Measurements from ENCODE around the gene ANKRD55. TPM values are rescaled to one million over a fixed set of nuclear protein-coding genes. Genes with fewer than 3 reads are reported as not detected.

The ANKRD55 gene
- total RNA-seq, 4 donors from 2014 or later: 0.09 TPM; not detected in 3

DNA sequence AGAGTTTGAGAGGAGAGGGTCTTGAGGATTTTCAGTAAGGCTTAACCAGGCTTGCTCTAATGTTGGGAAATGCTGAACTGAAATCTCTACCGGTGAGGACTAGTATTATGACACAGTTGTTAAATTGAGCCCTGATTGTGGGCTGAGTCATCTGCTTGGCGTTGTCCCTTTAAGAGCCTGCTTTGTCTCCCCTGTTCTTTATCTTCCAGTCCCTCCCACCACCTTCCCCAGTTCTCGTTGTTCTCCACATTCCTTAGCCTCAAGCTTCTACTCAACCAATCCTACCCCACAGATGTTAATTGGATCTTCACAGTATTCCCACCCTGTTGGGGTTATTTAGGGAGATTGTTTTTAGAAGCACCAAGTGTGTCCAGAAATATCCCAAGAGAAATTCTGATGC lies 57.6 kb downstream of the ANKRD55 start:
- Histone ChIP-seq H3K36me3 (no peaks in the 10 kb centered on the region), H3K9me3 (no peaks in the 10 kb centered on the region), H3K27ac (peak overlapping the region in 2 of 4 donors; percentile 69 to 76), H3K27me3 (no peaks in the 10 kb centered on the region), H3K4me3 (no peak overlapping the region), H3K4me1 (peaks cover 8 to 30% (median 12%) of the 10 kb centered on the region in 3 donors)
- intact Hi-C loops (cut with DNase I): no loop called here
- TF ChIP-seq, protein P1, sequence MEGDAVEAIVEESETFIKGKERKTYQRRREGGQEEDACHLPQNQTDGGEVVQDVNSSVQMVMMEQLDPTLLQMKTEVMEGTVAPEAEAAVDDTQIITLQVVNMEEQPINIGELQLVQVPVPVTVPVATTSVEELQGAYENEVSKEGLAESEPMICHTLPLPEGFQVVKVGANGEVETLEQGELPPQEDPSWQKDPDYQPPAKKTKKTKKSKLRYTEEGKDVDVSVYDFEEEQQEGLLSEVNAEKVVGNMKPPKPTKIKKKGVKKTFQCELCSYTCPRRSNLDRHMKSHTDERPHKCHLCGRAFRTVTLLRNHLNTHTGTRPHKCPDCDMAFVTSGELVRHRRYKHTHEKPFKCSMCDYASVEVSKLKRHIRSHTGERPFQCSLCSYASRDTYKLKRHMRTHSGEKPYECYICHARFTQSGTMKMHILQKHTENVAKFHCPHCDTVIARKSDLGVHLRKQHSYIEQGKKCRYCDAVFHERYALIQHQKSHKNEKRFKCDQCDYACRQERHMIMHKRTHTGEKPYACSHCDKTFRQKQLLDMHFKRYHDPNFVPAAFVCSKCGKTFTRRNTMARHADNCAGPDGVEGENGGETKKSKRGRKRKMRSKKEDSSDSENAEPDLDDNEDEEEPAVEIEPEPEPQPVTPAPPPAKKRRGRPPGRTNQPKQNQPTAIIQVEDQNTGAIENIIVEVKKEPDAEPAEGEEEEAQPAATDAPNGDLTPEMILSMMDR (IDR thresholded peaks at IDR 0.05): no peak
- TF ChIP-seq POLR2A (IDR thresholded peaks at IDR 0.05): no peak
- DNase-seq: no peak
- WGBS, 2 donors: 11 to 19% methylated on average over 3 of the region's 3 CpGs

DNA sequence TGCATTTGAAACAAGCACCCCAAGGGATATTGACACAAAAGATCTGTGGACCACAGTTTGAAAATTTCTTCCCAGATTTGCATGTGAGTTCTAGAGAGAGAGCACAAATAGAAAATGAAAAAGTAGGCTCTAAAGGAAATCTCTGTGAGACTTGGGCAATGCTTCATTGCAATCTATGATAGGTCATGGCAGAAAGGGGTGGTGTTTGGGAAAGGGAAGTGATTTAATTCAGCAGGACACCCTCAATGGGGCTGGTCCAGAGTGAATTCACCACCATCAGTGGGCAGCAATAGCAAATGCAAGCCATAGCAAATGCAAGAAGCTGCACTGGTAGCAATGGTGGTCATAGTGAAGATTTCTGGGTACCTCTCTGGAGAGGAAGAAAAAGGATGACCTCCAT lies 58.1 kb downstream of the ANKRD55 start:
- intact Hi-C loops (cut with DNase I): no loop called here
- Histone ChIP-seq H3K4me1 (peaks cover 8 to 30% (median 12%) of the 10 kb centered on the region in 3 donors), H3K27me3 (no peaks in the 10 kb centered on the region), H3K36me3 (no peaks in the 10 kb centered on the region), H3K27ac (peak overlapping the region in 2 of 4 donors; percentile 69 to 76), H3K4me3 (no peak overlapping the region), H3K9me3 (no peaks in the 10 kb centered on the region)
- TF ChIP-seq, protein P1 (IDR thresholded peaks at IDR 0.05): no peak
- TF ChIP-seq POLR2A (IDR thresholded peaks at IDR 0.05): no peak
- no peak for DNase-seq

DNA sequence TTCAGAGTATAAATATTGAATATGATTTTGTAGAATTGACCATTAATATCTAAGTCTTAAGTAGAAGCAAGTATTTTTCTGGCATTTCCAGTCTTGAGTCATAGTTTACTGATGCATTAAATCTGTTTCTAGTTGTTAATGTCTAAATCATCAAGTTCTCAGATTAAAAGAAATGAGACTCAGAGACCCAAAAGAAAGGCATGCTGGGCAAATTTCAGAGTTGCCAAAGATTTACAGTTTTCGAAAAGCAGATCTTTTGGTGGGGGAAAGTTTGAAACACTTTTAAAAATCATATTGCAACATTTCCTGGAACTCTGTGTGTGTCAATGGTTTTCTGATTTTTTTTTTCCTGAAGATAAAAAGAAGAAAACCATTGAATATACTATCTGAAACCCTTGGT lies 60.9 kb downstream of the ANKRD55 start:
- WGBS, 2 donors: 9 to 10% methylated on average over 1 of the region's 1 CpG
- intact Hi-C loops (cut with DNase I): no loop called here

DNA sequence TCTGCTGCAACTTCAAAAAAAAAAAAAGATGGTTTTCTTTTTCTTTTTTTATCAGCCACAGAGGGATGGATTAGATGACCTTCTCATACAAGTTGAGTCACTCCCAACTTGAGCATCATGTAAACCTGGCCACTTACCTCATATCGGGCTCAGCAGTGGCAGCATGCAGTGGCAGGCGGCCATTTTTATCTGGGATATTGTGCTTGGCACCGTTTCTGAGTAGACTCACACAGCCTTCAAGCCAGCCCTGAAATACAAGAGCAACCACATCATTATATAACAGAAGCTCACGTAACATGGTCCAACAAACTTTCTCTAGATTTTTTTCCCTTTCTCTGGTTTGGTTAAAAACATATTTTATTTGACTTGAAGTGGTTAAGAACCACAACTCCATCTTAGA lies 62.6 kb downstream of the ANKRD55 start:
- DNase-seq: no peak
- H3K27ac ChIP-seq: no peak overlapping the region
- peaks cover 8 to 18% (median 12%) of the 10 kb centered on the region in 3 donors for H3K4me1 ChIP-seq
- no peaks in the 10 kb centered on the region for H3K36me3 ChIP-seq
- TF ChIP-seq, protein P1 (IDR thresholded peaks at IDR 0.05): no peak
- no peak for TF ChIP-seq POLR2A (IDR thresholded peaks at IDR 0.05)
- intact Hi-C loops (cut with DNase I): no loop called here
- H3K4me3 ChIP-seq: no peak overlapping the region
- 62 to 79% methylated on average over 4 of the region's 4 CpGs for WGBS, 2 donors
- no peaks in the 10 kb centered on the region for H3K27me3 ChIP-seq
- H3K9me3 ChIP-seq: no peaks in the 10 kb centered on the region

More for the DNA sequence above, 60.9 kb downstream of the ANKRD55 start:
- no peak for DNase-seq
- Histone ChIP-seq H3K36me3 (no peaks in the 10 kb centered on the region), H3K4me3 (no peak overlapping the region), H3K27ac (peak overlapping the region in 1 of 4 donors; percentile 26), H3K4me1 (peaks cover 8 to 30% (median 18%) of the 10 kb centered on the region in 3 donors), H3K27me3 (no peaks in the 10 kb centered on the region), H3K9me3 (no peaks in the 10 kb centered on the region)
- TF ChIP-seq, protein P1 (IDR thresholded peaks at IDR 0.05): no peak
- TF ChIP-seq POLR2A (IDR thresholded peaks at IDR 0.05): no peak

DNA sequence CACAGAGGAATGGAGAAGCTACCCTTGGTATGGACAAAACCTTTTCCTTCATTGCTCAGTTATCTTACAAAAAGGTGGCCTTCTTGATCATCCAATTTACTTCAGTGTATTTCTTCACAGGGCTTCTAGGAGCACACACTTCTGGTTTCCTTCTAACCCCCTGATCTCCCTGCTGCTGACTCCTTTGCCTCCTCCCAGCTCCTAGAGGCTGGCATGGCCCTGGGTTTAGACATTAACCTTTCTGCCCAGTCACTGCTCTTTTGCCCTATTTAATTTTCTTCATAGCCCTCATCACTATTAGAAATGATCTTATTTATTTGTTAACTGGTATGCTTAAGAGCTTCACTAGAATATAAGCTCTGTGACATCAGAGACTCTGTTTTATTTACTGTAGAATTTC lies 63.2 kb downstream of the ANKRD55 start:
- Histone ChIP-seq H3K27me3 (no peaks in the 10 kb centered on the region), H3K4me1 (peaks cover 6 to 12% (median 8%) of the 10 kb centered on the region in 3 donors), H3K27ac (no peak overlapping the region), H3K36me3 (no peaks in the 10 kb centered on the region), H3K9me3 (no peaks in the 10 kb centered on the region), H3K4me3 (no peak overlapping the region)
- intact Hi-C loops (cut with DNase I): no loop called here
- TF ChIP-seq, protein P1 (IDR thresholded peaks at IDR 0.05): no peak
- TF ChIP-seq POLR2A (IDR thresholded peaks at IDR 0.05): no peak
- no peak for DNase-seq
